SK-N-SH treated with all-trans-retinoic acid at 6 μM for 48 hours (cell line): Measurements from ENCODE around the gene PCDHB5.
"Not testable (repeated sequence)": the region's sequence is repeated elsewhere in the genome, so short reads cannot be mapped to it uniquely, and the experiment has no call there.

Experiments used
- CSDC2 ChIP-seq: fragments of 250-450 bp; sonication (Bioruptor Pico); IDR thresholded peaks from 2 replicates; pipeline ENCODE4 v1.5.0; 2020; ENCODE audit warnings: mild to moderate bottlenecking, moderate library complexity
- CSRNP3 ChIP-seq: fragments of 250-450 bp; sonication (Bioruptor Pico); IDR thresholded peaks from 2 replicates; pipeline ENCODE4 v1.5.1; 2021; ENCODE audit warnings: mild to moderate bottlenecking, moderate library complexity
- ESRRG ChIP-seq: fragments of 250-450 bp; sonication (Bioruptor Pico); IDR thresholded peaks from 2 replicates; pipeline ENCODE4 v1.6.1; 2021; ENCODE audit warnings: mild to moderate bottlenecking
- ISL1 ChIP-seq: fragments of 250-450 bp; sonication (Bioruptor Pico); IDR thresholded peaks from 2 replicates; pipeline ENCODE4 v2.1.2; 2022; ENCODE audit warnings: mild to moderate bottlenecking, moderate library complexity
- SNAI2 ChIP-seq: fragments of 250-450 bp; sonication (Bioruptor Pico); IDR thresholded peaks from 2 replicates; pipeline ENCODE4 v1.5.0; 2020; ENCODE audit warnings: mild to moderate bottlenecking, moderate library complexity
- ZC3H10 ChIP-seq: fragments of 250-450 bp; sonication (Bioruptor Pico); IDR thresholded peaks from 2 replicates; pipeline ENCODE4 v1.5.1; 2021; ENCODE audit warnings: mild to moderate bottlenecking, moderate library complexity
- ZFP30 ChIP-seq: fragments of 450-650 bp; formaldehyde crosslinking; IDR thresholded peaks from 2 replicates; pipeline ENCODE4 v1.5.0; 2022; ENCODE audit warnings: mild to moderate bottlenecking, moderate library complexity
- ZNF70 ChIP-seq: fragments of 450-650 bp; formaldehyde crosslinking; IDR thresholded peaks from 2 replicates; pipeline ENCODE4 v1.5.0; 2020; ENCODE audit warnings: mild to moderate bottlenecking, moderate library complexity
- ZNF8 ChIP-seq: fragments of 450-650 bp; formaldehyde crosslinking; IDR thresholded peaks from 2 replicates; pipeline ENCODE4 v1.5.0; 2020; ENCODE audit warnings: mild to moderate bottlenecking, moderate library complexity
- TF ChIP-seq, protein P1 (sequence below): fragments of 250-450 bp; sonication (Bioruptor Pico); IDR thresholded peaks from 2 replicates; pipeline ENCODE4 v1.8.0; 2020; ENCODE audit warnings: mild to moderate bottlenecking, moderate library complexity, borderline replicate concordance
- TF ChIP-seq, protein P2 (sequence below): fragments of 250-450 bp; sonication (Bioruptor Pico); IDR thresholded peaks from 2 replicates; pipeline ENCODE4 v1.5.1; 2020; ENCODE audit warnings: low read depth, mild to moderate bottlenecking, moderate library complexity

DNA sequence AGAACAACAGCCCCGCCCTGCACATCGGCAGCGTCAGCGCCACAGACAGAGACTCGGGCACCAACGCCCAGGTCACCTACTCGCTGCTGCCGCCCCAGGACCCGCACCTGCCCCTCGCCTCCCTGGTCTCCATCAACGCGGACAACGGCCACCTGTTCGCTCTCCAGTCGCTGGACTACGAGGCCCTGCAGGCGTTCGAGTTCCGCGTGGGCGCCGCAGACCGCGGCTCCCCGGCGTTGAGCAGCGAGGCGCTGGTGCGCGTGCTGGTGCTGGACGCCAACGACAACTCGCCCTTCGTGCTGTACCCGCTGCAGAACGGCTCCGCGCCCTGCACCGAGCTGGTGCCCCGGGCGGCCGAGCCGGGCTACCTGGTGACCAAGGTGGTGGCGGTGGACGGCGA lies 38.8 kb upstream of the PCDHB5 start:
- not testable (repeated sequence) for TF ChIP-seq ZFP30 (CRISPR knock-in tag); ZC3H10; ISL1 (CRISPR knock-in tag); ESRRG (CRISPR knock-in tag); CSDC2 (CRISPR knock-in tag); CSRNP3; SNAI2 (CRISPR knock-in tag); ZNF8 (CRISPR knock-in tag); ZNF70 (CRISPR knock-in tag)
- TF ChIP-seq, protein P1, sequence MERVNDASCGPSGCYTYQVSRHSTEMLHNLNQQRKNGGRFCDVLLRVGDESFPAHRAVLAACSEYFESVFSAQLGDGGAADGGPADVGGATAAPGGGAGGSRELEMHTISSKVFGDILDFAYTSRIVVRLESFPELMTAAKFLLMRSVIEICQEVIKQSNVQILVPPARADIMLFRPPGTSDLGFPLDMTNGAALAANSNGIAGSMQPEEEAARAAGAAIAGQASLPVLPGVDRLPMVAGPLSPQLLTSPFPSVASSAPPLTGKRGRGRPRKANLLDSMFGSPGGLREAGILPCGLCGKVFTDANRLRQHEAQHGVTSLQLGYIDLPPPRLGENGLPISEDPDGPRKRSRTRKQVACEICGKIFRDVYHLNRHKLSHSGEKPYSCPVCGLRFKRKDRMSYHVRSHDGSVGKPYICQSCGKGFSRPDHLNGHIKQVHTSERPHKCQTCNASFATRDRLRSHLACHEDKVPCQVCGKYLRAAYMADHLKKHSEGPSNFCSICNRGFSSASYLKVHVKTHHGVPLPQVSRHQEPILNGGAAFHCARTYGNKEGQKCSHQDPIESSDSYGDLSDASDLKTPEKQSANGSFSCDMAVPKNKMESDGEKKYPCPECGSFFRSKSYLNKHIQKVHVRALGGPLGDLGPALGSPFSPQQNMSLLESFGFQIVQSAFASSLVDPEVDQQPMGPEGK (CRISPR knock-in tag) = not testable (repeated sequence)
- TF ChIP-seq, protein P2, sequence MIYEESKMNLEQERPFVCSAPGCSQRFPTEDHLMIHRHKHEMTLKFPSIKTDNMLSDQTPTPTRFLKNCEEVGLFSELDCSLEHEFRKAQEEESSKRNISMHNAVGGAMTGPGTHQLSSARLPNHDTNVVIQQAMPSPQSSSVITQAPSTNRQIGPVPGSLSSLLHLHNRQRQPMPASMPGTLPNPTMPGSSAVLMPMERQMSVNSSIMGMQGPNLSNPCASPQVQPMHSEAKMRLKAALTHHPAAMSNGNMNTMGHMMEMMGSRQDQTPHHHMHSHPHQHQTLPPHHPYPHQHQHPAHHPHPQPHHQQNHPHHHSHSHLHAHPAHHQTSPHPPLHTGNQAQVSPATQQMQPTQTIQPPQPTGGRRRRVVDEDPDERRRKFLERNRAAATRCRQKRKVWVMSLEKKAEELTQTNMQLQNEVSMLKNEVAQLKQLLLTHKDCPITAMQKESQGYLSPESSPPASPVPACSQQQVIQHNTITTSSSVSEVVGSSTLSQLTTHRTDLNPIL (CRISPR knock-in tag) = not testable (repeated sequence)
